Loucy (cell line): ENCODE results near the gene NADSYN1.

Experiments used
- H2AFZ ChIP-seq: fragments of 200-600 bp; sonication (generic); 2 replicates; pipeline ENCODE4 v1.6.0; 2016; ENCODE audit warnings: antibody characterized with exemption, mild to moderate bottlenecking, low read length, moderate library complexity
- H3F3A ChIP-seq: fragments of 200-600 bp; 2 replicates; pipeline ENCODE4 v1.6.0; 2016; ENCODE audit warnings: antibody characterized with exemption, low read depth, mild to moderate bottlenecking
- H3K27me3 ChIP-seq: fragments of 200-600 bp; sonication (generic); 2 replicates; pipeline ENCODE4 v1.6.1; 2014; ENCODE audit warnings: low read length, mild to moderate bottlenecking; ENCODE audit not compliant: insufficient read depth, poor library complexity, severe bottlenecking
- H3K36me3 ChIP-seq: fragments of 200-600 bp; sonication (generic); 2 replicates; pipeline ENCODE4 v1.6.1; 2016; ENCODE audit warnings: low read length; ENCODE audit not compliant: insufficient read depth
- H3K4me1 ChIP-seq: fragments of 200-600 bp; sonication (generic); 2 replicates; pipeline ENCODE4 v1.5.1; 2014; ENCODE audit warnings: low read length, mild to moderate bottlenecking; ENCODE audit not compliant: insufficient read depth, poor library complexity, severe bottlenecking
- H3K4me2 ChIP-seq: fragments of 200-600 bp; sonication (generic); 2 replicates; pipeline ENCODE4 v1.6.0; 2014; ENCODE audit warnings: antibody characterized with exemption, low read length, low read depth, mild to moderate bottlenecking; ENCODE audit not compliant: poor library complexity, severe bottlenecking
- H3K4me3 ChIP-seq: fragments of 200-600 bp; sonication (generic); 2 replicates; pipeline ENCODE4 v1.5.1; 2014; ENCODE audit warnings: low read length, mild to moderate bottlenecking, mixed read lengths; ENCODE audit not compliant: poor library complexity, severe bottlenecking
- H3K79me2 ChIP-seq: fragments of 200-600 bp; sonication (generic); 2 replicates; pipeline ENCODE4 v1.6.1; 2014; ENCODE audit warnings: low read length; ENCODE audit not compliant: insufficient read depth
- H3K9ac ChIP-seq: fragments of 200-600 bp; sonication (generic); 2 replicates; pipeline ENCODE4 v1.6.0; 2014; ENCODE audit warnings: mild to moderate bottlenecking, low read depth, low read length, moderate library complexity; ENCODE audit not compliant: poor library complexity, severe bottlenecking
- H3K9me2 ChIP-seq: fragments of 200-600 bp; sonication (generic); replicated peaks from 2 replicates; pipeline ENCODE4 v1.6.1; 2016; ENCODE audit warnings: low read depth, low read length, mixed read lengths
- H3K9me3 ChIP-seq: fragments of 200-600 bp; sonication (generic); 2 replicates; pipeline ENCODE4 v1.6.1; 2014; ENCODE audit warnings: mild to moderate bottlenecking, antibody characterized with exemption, low read length, low read depth; ENCODE audit not compliant: insufficient read depth
- H4K20me1 ChIP-seq: fragments of 200-600 bp; sonication (generic); 2 replicates; pipeline ENCODE4 v1.6.0; 2014; ENCODE audit warnings: antibody characterized with exemption, low read length, mild to moderate bottlenecking; ENCODE audit not compliant: insufficient read depth, poor library complexity, severe bottlenecking
- CTCF ChIP-seq: fragments of 200-600 bp; sonication (generic); conservative IDR thresholded peaks from 2 replicates; pipeline ENCODE4 v1.5.1; 2014; ENCODE audit warnings: mild to moderate bottlenecking, antibody characterized with exemption, low read length
- EZH2phosphoT487 ChIP-seq: fragments of 200-600 bp; IDR thresholded peaks from 2 replicates; pipeline ENCODE4 v1.6.1; 2018; ENCODE audit warnings: antibody characterized with exemption, mild to moderate bottlenecking, moderate library complexity, borderline replicate concordance

The NADSYN1 gene

GRCh38 chr11:71507102-71507501, 54.1 kb downstream of the NADSYN1 start:
- no peak for TF ChIP-seq EZH2phosphoT487
- TF ChIP-seq CTCF = no peak
- Histone ChIP-seq H3K4me1 (no peaks in the 10 kb centered on the region), H3K9me2 (no peaks in the 10 kb centered on the region), H3K27me3 (no peaks in the 10 kb centered on the region), H3F3A (no peaks in the 10 kb centered on the region), H3K4me3 (no peak overlapping the region), H3K4me2 (no peak overlapping the region), H3K9ac (no peak overlapping the region), H3K79me2 (no peaks in the 10 kb centered on the region), H3K9me3 (peaks cover 6% of the 10 kb centered on the region; the same call in 1 of the 2 replicates), H3K36me3 (no peaks in the 10 kb centered on the region), H2AFZ (no peak overlapping the region), H4K20me1 (no peaks in the 10 kb centered on the region)

- Histone ChIP-seq H3K4me3 (no peak overlapping the region), H4K20me1 (no peaks in the 10 kb centered on the region), H3K36me3 (no peaks in the 10 kb centered on the region), H3K9ac (no peak overlapping the region), H2AFZ (no peak overlapping the region), H3K4me2 (no peak overlapping the region), H3K9me3 (no peaks in the 10 kb centered on the region), H3K79me2 (no peaks in the 10 kb centered on the region), H3K4me1 (no peaks in the 10 kb centered on the region), H3K27me3 (no peaks in the 10 kb centered on the region), H3K9me2 (no peaks in the 10 kb centered on the region), H3F3A (no peaks in the 10 kb centered on the region)
- TF ChIP-seq CTCF (no peak), EZH2phosphoT487 (no peak)
These were observed 65.8 kb downstream of the NADSYN1 start for GRCh38 chr11:71518506-71519471.

DNA sequence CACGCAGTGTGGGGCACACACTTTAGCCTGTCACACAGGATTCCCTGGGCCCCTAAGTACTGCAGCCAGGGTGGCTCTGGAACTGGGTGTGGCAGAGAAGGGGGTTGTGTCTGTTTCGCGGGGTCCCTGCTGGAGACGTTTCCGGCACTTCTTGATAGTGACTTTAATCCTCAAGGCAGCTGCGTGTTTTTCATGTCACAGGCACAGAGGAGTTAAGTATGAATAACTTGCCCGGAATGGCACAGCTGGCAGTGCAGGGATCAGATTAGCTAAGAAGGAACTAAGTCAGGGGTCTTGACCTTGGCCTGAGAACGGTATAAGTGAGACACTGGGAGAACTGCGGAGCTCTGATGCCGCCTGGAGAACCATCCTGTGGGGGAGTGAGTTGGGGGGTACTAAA, 66.5 kb downstream of the NADSYN1 start:
- Histone ChIP-seq H3K9ac (no peak overlapping the region), H3K27me3 (no peaks in the 10 kb centered on the region), H3K36me3 (no peaks in the 10 kb centered on the region), H3K79me2 (no peaks in the 10 kb centered on the region), H3K4me1 (no peaks in the 10 kb centered on the region), H4K20me1 (no peaks in the 10 kb centered on the region), H3K9me2 (no peaks in the 10 kb centered on the region), H3F3A (no peaks in the 10 kb centered on the region), H3K4me3 (no peak overlapping the region), H2AFZ (no peak overlapping the region), H3K4me2 (no peak overlapping the region), H3K9me3 (no peaks in the 10 kb centered on the region)
- TF ChIP-seq EZH2phosphoT487 (no peak), CTCF (no peak)
